ENCODE data around the gene TEAD1. TPM values are rescaled to one million over a fixed set of nuclear protein-coding genes. Genes with fewer than 3 reads are reported as not detected.
A peak's percentile ranks its signal among the peaks of the same experiment; 100 is the strongest.

The TEAD1 gene
- total RNA-seq, 4 donors from 2014 or later = 46.4 to 214 (median 61.2) TPM

DNA sequence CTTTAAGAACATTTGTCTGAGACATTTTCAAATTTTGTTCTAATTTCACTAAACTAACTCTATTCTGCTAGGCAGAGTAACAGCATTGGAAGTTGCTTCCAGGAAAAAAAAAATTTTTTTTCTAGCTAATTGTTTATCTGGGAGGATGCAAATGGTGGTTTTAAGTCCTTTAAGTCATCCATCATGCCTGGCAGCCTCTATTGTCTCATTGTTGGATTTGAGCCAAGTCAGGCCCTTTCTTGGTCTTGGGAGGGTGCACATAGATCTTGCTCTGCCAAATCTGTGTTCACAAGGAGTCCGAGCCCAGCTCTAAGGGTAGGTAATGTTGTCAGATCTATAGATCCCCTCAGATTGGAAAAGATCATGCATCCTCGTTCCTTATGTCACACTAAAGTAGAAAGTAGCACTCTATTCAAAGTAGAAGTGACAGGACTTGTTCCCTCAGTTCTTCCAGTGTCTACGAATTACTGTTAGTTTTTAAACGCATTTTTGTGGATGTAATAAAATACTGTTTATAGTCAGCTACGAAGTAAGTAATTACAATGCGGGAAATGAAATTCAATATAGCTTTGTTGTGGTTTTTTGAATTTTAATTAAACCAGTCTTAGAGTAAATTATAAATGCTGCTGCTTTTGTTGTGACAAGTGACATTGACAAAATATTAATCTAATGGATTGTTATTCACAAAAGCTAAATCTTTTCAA lies 168.9 kb downstream of the TEAD1 start:
- Histone ChIP-seq H3K27me3 (no peaks in the 10 kb centered on the region), H3K9me3 (no peaks in the 10 kb centered on the region), H3K36me3 (no peaks in the 10 kb centered on the region), H3K27ac (peak overlapping the region; percentile 59 to 88 (median 80)), H3K4me3 (no peak overlapping the region), H3K4me1 (peaks cover 33 to 78% (median 65%) of the 10 kb centered on the region in 4 donors)
- in situ Hi-C loops (cut with MboI; ENCODE audit: low pct_ligation_motif_present in 1 of 4, low pct_unique_long_range_greater_than_20kb in 1 of 4, low sequenced_read_pairs in 3 of 4) (no loop called here), intact Hi-C loops (cut with DNase I; ENCODE audit: low total_unique reads) (no loop called here)
- WGBS, 2 donors (ENCODE audit: low coverage in 1 of 2) = 31 to 33% methylated on average over 4 to 6 of the region's 6 CpGs
- TF ChIP-seq POLR2A (IDR thresholded peaks at IDR 0.05) (no peak), POLR2AphosphoS5 (IDR thresholded peaks at IDR 0.05) (peak in 1 of 3 donors; percentile 24)
- no peak for DNase-seq

- Histone ChIP-seq H3K9me3 (no peaks in the 10 kb centered on the region), H3K36me3 (no peaks in the 10 kb centered on the region), H3K27me3 (no peaks in the 10 kb centered on the region), H3K4me3 (no peak overlapping the region), H3K27ac (peak overlapping the region; percentile 73 to 88 (median 84)), H3K4me1 (peaks cover 33 to 75% (median 62%) of the 10 kb centered on the region in 4 donors)
- intact Hi-C loops (cut with DNase I; ENCODE audit: low total_unique reads) (no loop called here), in situ Hi-C loops (cut with MboI; ENCODE audit: low pct_ligation_motif_present in 1 of 4, low pct_unique_long_range_greater_than_20kb in 1 of 4, low sequenced_read_pairs in 3 of 4) (no loop called here)
- WGBS, 2 donors (ENCODE audit: low coverage in 1 of 2) = 31% methylated on average over 6 of the region's 6 CpGs; no CpG with 5 or more reads in 1 of the 2 donors
- TF ChIP-seq EP300 (IDR thresholded peaks at IDR 0.05; ENCODE audit: low read depth) (no peak), POLR2AphosphoS5 (IDR thresholded peaks at IDR 0.05) (no peak), POLR2A (IDR thresholded peaks at IDR 0.05) (no peak)
- TF ChIP-seq, protein P1, sequence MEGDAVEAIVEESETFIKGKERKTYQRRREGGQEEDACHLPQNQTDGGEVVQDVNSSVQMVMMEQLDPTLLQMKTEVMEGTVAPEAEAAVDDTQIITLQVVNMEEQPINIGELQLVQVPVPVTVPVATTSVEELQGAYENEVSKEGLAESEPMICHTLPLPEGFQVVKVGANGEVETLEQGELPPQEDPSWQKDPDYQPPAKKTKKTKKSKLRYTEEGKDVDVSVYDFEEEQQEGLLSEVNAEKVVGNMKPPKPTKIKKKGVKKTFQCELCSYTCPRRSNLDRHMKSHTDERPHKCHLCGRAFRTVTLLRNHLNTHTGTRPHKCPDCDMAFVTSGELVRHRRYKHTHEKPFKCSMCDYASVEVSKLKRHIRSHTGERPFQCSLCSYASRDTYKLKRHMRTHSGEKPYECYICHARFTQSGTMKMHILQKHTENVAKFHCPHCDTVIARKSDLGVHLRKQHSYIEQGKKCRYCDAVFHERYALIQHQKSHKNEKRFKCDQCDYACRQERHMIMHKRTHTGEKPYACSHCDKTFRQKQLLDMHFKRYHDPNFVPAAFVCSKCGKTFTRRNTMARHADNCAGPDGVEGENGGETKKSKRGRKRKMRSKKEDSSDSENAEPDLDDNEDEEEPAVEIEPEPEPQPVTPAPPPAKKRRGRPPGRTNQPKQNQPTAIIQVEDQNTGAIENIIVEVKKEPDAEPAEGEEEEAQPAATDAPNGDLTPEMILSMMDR (IDR thresholded peaks at IDR 0.05) = no peak
- DNase-seq = peak; percentile 49
Measured at GRCh38 chr11:12845163-12845562, 170.9 kb downstream of the TEAD1 start.

DNA sequence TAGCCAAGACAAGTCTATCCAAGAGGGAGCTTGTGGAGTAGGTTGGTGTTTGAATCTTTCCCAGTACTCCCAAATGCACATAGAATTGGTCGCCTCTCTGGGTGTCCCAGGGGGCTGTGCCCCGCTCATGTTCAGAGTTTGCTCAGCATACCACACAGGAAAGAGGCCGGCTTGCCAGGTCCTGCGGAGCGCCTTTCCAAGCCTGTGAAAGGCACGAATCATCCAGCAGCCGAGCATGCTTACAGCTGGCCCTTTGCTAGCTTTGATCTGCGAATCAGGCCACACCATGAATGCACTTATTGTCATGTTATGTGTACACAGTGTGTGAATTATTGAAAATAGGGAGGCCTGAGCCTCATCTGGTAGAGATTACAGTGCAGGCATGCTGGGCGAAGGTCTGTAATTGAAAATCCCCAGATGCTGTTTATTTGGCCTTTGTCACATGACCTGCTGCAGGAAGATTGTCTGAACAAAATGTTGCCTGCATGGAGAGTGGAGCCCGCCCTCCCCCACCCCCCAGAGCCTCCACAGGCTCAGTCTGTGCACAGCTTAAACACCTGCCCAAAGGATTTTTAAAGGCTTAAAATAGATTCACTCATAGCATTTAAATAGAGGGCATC lies 171.6 kb downstream of the TEAD1 start:
- in situ Hi-C loops (cut with MboI; ENCODE audit: low pct_ligation_motif_present in 1 of 4, low pct_unique_long_range_greater_than_20kb in 1 of 4, low sequenced_read_pairs in 3 of 4) = no loop called here
- no peaks in the 10 kb centered on the region for H3K36me3 ChIP-seq
- intact Hi-C loops (cut with DNase I; ENCODE audit: low total_unique reads) = no loop called here
- peak overlapping the region; percentile 73 to 88 (median 84) for H3K27ac ChIP-seq
- H3K4me1 ChIP-seq = peaks cover 30 to 69% (median 57%) of the 10 kb centered on the region in 4 donors
- DNase-seq = peak; percentile 63
- 28% methylated on average over 10 of the region's 10 CpGs; no CpG with 5 or more reads in 1 of the 2 donors for WGBS, 2 donors (ENCODE audit: low coverage in 1 of 2)
- TF ChIP-seq POLR2AphosphoS5 (IDR thresholded peaks at IDR 0.05) (peak in 2 of 3 donors; percentile 45 to 69), POLR2A (IDR thresholded peaks at IDR 0.05) (peak; percentile 15)
- TF ChIP-seq, protein P1 (IDR thresholded peaks at IDR 0.05) = no peak
- H3K9me3 ChIP-seq = no peaks in the 10 kb centered on the region
- H3K27me3 ChIP-seq = no peaks in the 10 kb centered on the region
- no peak overlapping the region for H3K4me3 ChIP-seq

DNA sequence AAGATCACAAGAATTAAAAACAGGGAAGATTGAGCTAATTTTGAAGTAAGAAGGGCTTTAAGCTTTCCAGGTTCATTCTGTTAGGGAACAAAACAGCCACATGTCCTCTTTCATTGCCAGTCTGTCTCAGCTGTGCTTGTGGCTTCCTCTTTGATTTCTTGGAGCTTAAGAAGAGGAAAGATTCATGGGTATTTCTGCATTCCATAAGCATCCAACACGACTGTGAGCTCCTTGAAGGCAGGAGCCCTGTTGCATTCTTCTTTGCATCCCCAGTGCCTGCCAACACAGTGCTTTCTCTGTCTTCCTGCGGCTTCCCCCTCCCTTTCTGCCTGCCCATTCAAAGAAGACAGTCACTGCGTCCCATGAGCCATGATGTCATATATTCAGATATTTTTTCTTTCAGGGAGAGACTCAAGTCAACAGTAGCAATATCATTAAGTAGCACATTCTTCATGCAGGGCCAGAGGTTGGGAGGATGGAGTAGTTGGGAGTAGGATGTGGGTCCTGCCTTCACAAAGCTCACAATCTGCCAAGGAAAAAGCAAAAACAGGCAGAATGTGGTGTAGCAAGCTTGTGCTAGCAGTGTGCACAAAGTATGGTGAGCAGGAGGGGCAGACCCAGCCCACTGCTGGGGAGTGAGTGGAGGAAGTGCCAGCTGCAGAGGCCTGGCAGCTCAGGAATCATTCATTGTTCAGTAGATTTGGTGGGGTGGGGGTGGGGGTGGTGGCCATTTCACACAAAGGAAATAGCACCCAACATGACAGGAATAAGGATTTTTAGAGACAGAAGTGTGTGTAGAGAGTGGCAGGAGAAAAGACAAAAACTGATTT lies 172.8 kb downstream of the TEAD1 start:
- peak overlapping the region; percentile 73 to 88 (median 84) for H3K27ac ChIP-seq
- no peaks in the 10 kb centered on the region for H3K36me3 ChIP-seq
- in situ Hi-C loops (cut with MboI; ENCODE audit: low pct_ligation_motif_present in 1 of 4, low pct_unique_long_range_greater_than_20kb in 1 of 4, low sequenced_read_pairs in 3 of 4) = no loop called here
- no peak for TF ChIP-seq POLR2A (IDR thresholded peaks at IDR 0.05)
- no peak for TF ChIP-seq POLR2AphosphoS5 (IDR thresholded peaks at IDR 0.05)
- TF ChIP-seq, protein P1 (IDR thresholded peaks at IDR 0.05) = no peak
- no peak for TF ChIP-seq EP300 (IDR thresholded peaks at IDR 0.05; ENCODE audit: low read depth)
- intact Hi-C loops (cut with DNase I; ENCODE audit: low total_unique reads) = no loop called here
- H3K4me3 ChIP-seq = no peak overlapping the region
- 50 to 59% methylated on average over 2 to 3 of the region's 3 CpGs for WGBS, 2 donors (ENCODE audit: low coverage in 1 of 2)
- peaks cover 24 to 58% (median 48%) of the 10 kb centered on the region in 4 donors for H3K4me1 ChIP-seq
- H3K9me3 ChIP-seq = no peaks in the 10 kb centered on the region
- no peaks in the 10 kb centered on the region for H3K27me3 ChIP-seq
- DNase-seq = no peak
